Ramos (cell line): ENCODE results near the gene DEFB124.
"Not testable (repeated sequence)": the region's sequence is repeated elsewhere in the genome, so short reads cannot be mapped to it uniquely, and the experiment has no call there.

ENCODE experiments used
- in situ Hi-C: fragments of 300-500 bp; cut with MboI; formaldehyde crosslinking; loops from one replicate; pipeline ENCODE4 v1.14.3; 2022; ENCODE audit warnings: low sequenced_read_pairs; ENCODE audit not compliant: unreplicated experiment

Gene DEFB124

DNA sequence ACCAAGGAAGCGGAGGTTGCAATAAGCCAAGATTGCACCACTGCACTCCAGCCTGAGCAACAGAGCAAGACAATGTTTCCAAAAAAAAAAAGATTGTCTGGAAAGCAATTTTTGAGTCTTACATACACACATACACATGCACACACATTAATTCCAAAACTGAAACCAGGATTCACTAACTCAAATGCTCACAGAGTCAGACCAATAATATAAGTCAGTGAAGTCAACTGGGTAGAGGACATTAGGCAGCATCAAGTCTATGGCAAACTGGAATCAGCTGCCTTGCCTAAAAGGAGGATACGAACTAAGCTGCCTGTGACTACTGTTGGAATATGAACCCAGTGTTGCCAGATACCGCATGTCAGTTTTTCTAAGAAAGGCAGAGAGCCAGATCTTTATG, 15.8 kb upstream of the DEFB124 start:
- in situ Hi-C loops: no loop called here

DNA sequence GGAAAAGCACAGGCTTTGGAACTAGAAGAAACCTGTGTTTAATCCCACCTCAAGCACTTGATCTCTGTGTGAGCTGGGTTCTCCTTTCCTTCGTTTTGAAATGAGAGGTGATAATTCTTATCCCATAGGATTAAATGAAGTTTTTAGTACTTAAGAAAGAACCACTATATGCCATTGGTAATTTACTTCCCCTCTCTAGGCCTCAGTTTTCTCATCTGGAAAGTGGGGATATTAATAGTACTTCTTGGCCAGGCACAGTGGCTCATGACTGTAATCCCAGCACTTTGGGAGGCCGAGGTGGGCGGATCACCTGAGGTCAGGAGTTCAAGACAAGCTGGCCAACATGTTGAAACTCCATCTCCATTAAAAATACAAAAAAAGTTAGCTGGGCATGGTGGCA, 14.2 kb upstream of the DEFB124 start:
- in situ Hi-C loops: no loop called here

DNA sequence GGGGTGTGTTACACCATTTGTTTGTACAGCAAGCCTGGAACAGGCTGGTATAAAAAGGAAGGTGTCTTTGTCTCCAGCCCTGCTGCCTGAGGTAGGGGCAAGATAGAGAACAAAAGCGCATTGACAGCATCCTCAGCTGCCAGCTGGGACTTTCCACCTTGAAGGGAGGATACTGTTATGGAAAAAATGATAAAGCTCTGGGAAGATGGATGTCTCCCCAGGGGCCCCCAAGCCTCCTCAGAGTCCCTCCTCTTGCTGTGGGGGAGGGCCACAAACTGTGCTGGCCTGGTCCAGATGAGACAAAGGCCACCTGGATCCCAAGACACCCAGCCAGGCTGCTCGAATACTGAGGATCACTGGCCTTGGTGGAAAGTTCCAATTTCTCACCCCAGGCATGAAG, 13.2 kb upstream of the DEFB124 start:
- in situ Hi-C loops: no loop called here

DNA sequence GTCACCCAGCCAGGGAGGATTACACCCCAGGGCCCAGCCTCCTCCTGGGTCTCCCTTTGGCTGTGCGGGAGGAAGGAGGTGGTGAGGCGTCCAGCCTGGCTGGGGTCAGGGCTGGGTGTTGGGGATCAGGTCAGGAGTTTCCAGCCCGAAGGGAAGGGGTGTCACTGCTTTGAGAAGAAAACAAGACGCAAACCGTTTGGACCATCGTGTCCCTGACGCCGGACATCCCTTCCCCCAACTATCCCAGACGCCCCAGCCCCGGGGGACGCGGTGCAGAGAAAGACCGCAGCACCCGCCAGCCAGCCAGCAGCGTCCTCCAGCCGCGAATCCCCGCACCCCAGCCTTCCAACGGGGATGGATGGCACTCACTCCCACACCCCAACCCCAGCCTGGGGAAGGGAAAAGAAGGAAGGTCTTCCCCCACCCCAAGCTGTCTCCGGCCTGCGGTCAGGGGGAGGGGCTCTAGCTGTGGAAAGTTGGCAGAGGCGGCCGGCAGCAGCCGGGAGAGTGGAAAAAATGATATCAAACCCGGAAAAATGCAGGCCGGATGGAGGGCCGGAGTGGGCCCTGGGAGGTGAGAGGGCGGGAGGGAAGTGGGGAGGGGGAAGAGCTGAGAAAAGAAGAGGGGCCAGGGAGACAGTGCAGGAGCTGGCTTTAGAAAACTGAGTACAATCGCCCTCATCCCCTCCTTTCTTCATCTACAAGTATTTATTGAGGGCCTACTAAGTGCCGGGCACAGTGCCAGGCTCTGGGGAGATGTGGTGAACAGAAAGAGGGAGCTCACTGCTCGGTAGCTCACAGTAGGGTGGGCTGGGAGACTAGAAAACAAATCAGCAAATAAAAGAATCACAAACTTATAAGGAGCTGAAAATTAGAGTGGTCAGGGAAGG, 10.8 kb upstream of the DEFB124 start:
- in situ Hi-C loops: no loop called here

DNA sequence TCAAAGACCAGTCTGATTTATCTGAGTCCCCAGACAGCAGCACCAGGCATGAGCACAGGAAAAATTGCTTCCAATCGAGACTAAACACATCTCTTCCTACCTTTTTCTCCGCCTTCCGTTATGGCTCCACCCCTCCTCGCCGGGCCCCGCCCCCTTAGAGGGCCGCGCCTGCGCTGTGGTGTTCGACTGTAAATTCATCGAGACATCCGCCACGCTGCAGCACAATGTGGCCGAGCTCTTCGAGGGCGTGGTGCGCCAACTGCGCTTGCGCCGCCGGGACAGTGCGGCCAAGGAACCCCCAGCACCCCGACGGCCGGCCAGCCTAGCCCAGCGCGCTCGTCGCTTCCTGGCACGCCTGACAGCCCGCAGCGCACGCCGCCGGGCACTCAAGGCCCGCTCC, 9.1 kb upstream of the DEFB124 start:
- in situ Hi-C loops: no loop called here

DNA sequence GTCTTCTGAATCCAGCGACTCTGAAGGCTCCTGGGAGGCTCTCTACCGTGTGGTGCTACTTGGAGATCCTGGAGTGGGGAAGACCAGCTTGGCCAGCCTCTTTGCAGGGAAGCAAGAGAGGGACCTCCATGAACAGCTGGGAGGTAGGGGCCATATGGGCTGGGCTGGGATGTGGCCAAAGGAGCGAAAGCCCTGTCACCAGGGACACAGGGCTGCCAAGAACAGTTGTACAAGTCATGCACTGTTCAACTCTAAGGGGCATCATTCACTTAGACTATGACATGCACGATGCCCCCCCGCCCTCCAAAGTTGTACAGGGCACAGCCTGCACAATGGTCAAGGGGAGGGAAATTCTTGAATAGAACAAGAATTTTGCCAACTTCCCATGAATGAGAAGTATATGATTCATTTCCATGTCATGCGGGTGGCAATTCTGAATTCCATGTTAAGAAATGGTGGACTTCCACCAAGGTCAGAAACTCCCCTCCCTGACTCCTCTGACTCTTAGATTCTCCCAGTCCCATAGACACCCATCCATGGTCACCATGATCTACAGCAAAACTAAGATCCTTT, 1.8 kb upstream of the DEFB124 start:
- in situ Hi-C loops: no loop called here

DNA sequence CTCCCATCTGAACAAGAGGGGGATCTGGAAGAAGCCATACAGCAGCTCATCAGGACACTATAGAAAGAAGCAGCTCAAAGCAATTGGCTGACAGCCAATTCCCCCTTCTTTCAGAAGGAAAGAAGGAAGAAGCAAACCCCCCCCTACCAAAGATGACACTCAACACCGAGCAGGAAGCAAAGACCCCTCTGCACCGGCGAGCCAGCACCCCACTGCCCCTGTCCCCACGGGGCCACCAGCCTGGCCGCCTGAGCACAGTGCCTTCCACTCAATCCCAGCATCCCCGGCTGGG, 1.3 kb upstream of the DEFB124 start:
- in situ Hi-C loops: no loop called here

DNA sequence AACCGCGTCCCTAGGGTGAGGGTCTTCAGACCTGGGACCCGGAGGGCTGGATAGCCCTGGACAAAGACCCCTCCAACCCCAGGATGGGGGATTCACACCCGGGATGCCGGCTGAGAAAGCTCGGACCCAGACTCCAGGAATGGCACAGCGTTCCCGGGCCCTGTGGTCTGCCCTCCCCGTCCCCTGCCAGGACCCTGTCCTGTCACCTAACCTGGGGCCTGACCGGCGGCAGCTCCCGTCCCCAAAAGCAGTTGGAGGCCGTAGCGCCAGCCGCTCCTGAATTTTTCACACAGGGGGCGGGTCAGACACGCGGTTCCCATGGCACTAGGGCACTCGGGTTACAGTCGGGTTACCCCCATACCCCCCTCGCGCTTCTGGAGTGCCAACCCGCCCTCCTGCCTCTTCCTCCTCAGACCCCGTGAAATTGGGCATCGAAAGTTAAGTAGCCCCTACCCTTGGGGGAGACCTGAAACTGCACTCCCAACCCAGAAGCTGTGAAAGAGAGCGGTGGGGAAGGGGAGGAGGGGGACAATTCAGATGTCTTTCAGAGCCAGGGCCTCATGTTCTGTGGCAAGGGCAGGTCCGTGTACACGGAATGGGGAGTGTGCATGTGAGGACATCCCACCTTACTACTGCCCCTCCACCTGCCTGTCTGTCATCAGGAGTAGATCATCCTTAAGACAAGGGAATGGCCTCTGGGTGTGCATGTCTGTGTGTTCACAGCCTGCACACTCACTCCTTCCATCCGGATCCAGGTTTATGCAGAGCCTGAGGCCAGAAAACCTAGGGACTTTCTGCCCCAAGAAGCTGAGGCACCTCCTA, 756 bp upstream of the DEFB124 start:
- in situ Hi-C loops: no loop called here

DNA sequence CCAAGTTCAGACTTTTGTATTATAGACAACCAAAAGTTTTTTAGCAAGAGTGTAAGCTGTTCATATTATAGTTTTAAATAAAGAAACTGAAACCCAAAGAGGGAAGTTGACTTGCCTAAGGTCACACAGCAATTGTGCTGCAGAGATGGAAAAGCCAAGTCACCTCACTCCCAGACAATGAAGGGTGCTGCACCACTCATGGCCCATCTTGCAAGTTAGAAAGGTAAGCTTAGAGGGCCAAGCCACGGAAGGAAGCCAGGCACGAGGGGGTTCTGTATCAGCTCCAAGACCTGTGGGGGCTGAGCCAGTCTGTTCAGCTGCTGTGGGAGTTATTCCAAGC, 860 bp downstream of the DEFB124 start:
- in situ Hi-C loops: no loop called here

DNA sequence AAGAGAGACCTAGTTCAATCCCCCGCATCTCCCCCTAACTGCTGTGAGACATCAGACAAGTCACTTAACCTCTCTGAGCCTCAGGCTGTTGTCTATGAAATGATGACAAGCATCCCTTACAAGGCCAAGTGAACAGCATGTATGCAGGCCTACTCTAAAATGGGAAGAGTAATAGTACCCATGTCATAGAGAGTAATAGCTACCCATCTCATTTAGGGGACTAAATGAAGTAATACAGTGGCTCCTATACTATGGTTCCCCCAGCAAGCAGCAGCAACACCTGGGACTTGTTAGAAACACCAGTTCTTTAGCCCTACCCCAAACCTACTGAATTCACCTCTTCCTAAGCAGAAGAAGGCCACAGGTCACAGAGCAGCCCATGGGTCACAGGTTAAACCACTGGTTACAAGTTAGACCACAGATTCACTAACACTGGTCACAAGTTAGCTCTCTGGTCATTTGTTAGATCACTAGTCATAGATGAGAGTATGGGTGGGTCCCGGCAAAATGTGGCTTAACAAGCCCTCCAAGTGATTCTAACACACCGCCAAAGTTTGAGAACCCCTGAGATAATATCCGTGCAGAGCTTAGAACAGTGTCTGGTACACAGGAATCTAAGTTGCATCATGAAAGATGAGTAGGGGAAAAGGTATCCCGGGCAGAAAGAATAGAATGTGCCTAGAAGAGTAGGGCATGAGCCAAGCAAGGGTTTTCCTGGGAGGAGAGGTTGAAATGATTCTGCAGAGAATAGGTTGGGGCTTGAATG, 1.4 kb downstream of the DEFB124 start:
- in situ Hi-C loops: no loop called here

DNA sequence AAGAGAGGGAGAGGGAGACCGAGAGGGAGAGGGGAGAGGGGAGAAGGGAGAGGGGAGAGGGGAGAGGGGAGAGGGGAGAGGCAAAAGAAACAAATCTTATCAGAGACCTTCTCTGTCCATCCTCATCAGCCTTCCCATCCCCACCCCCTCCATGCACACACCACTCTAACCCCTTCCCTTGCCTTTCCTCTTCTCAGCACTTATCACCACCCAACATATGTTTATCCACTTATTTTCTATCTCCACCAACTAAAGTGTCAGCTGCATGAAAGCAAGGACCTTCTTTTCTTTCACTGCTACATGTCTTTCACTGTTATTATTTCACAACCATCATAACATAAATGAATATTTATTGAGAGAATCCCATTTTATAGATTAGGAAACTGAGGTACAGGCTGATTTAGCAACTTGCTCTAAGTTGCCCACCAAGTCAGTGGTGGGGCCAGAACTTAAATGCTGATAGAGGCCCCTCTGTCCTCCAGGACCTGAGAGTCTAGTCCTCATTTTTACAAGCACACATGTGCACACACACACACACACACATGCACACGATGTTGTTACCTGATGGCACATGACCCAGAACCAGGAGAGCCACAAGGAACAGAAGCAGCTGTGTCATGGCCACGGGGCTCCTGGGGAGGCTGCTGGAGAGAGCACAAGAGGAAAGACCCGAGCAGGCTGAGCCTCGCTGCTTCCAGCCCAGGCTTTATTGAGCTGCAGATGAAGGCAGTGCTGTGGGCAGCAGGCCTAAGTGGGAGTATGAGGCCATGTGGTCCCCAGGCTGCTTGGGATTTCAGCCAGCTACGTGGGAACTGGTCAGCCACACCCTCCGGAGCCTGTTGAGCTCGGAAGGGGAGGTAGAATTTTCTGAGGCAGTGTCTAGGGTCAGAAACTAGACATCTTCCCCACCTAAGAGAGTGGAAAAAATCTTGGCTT, 2.3 kb downstream of the DEFB124 start:
- in situ Hi-C loops: no loop called here

DNA sequence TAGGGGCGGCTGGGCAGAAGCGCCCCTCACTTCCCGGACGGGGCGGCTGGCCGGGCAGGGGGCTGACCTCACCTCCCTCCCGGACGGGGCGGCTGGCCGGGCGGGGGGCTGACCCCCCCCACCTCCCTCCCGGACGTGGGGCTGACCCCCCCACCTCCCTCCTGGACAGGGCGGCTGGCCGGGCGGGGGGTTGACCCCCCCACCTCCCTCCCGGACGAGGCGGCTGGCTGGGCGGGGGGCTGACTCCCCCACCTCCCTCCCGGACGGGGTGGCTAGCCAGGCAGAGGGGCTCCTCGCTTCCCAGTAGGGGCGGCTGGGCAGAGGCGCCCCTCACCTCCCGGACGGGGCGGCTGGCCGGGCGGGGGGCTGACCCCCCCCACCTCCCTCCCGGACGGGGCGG, 4.0 kb downstream of the DEFB124 start:
- in situ Hi-C loops: not testable (repeated sequence)

DNA sequence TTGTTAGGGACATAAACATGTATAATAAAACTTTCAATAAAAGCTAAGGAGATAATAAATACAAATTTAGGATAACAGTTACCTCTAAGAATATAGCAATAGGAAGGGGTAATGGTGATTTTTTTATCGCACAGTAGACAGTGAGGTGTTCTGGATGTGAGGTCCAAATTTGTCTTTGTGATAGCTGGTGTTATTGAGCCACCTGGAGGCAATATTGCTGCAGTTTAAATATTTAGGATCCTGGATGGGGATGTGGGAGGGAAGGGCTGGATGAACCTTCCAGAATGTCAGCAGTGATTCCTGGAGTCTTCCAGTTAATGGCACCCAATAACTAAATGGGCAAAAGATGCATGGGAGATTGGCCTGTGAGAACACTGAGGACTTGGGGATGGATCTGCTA, 20.6 kb downstream of the DEFB124 start:
- in situ Hi-C loops: no loop called here

DNA sequence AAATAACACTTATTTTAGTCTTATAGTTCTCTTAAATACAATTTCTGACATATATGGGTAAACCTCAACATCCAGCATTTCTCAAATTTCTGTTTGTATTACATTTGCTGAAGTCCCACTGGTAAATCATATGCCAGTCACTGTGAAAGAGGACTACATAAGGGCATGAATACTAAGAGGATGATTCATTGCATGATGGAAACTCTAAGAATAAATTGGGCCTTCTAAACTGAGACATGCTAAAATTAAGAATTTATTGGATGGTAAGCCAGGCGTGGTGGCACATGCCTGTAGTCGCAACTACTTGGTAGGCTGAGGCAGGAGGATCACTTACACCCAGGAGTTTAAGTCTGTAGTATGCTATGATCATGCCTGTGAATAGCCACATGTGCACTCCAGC, 22.4 kb downstream of the DEFB124 start:
- in situ Hi-C loops: no loop called here

DNA sequence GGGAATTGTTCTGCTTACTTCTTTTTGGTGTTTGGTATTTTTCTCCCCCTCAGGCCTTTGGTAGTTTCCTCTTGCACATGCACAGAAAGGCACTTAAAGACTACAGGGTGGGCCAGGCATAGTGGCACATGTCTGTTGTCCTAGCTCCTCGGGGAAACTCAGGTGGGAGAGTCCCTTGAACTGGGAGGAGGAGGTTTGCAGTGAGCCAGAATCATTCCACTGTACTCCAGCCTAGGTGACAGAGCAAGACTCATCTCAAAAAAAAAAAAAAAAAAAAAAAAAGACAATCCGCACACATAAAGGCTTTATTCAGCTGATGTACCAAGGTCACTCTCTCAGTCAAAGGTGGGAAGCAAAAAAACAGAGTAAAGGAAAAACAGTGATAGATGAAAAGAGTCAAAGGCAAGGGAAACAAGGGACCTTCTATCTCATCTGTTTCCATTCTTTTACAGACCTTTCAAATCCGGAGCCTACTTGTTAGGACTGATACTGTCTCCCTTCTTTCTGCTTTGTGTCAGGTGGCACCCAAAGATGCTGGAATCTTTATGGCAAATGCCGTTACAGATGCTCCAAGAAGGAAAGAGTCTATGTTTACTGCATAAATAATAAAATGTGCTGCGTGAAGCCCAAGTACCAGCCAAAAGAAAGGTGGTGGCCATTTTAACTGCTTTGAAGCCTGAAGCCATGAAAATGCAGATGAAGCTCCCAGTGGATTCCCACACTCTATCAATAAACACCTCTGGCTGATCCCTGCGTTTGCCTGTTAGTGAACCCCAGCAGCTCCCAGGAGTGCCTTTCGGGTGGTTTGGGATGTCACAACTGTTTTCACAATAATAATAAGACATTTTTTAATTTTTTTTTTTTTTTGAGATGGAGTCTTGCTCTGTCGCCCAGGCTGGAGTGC, 25.2 kb downstream of the DEFB124 start:
- in situ Hi-C loops: no loop called here

DNA sequence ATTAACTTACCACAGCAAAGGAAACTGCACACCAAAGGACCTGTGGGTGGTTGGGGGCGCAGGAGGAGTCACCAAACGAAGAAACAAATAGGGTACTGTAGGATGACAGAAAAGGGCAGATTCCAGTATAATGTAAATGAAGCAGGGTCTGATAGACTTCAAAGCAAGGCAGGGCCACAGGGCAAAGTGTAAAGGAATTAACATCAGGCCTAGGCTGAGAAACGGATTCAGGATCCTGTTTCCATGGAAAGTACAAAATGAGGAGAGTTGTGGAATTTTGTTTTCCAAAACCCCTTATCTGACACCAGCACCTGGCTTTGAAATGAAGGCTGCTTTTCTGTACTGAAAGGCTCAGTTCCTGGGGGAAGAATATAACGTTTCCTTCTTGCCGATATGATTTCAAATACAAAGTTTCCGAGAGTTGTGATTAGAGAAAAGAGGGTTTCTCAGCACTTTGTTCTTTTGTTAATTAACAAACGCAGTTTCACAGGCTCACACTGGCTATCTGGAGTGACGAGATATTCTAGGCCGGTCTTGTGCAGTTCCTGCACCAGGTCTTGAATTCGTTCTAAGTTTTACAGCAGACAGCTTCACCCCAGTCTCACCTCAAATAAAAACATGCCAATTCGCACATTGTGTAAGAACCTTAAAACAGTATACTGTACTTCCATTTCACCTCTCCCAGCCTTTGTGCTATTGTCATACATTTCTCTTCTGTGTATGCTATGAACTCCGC, 28.7 kb downstream of the DEFB124 start:
- in situ Hi-C loops: no loop called here

DNA sequence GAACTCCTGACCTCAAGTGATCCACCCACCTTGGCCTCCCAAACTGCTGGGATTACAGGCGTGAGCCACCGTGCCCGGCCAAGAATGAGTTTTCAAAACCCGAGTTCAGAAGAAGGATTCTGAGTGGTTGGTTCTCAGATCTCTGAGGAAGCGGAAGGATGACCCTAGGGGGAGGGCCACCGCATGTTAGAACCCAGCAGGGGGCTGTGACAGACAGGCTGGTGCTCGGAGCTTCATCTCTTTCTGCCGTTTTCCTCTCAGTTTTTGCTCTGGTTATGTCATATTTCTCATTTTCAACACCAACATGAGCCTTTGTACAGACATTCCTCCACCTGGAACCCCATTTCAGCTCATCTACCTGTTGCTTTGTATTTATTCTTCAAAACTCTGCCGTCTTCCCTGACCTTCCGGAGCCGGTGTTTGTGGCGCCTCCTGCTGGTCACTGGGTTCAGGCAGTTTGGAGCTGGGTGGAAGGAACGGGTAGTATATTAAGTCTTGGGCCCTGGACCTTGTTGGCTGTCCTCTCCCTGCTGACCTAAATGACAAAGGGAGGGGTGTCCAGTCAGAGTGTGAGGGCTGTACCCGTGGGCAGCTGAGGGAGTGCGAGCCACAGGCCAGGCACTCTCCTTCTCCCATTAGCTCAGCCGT, 34.8 kb downstream of the DEFB124 start, which contains the start of gene DEFB123:
TSS of gene DEFB123 (plus strand) at position 621 of the 648 bp plus-strand sequence. CDS start 67 bp downstream, outside the sequence.
- in situ Hi-C loops: no loop called here
